Cardiac muscle cell (in vitro differentiated cells and primary cell): ENCODE data around the gene ANKRD2. TPM values are rescaled to one million over a fixed set of nuclear protein-coding genes. Genes with fewer than 3 reads are reported as not detected.
A peak's percentile ranks its signal among the peaks of the same experiment; 100 is the strongest.

Experiments
- DNase-seq, 2 donors: peaks; one replicate each; pipeline versions ENCODE4 v3.0.0 to v3.0.0-alpha.2; 2010 to 2017; ENCODE audit warnings: low read depth in 1 of 2, low spot score in 1 of 2
- H3K27ac ChIP-seq: fragments of 200-600 bp; sonication (generic); 2 replicates; pipeline ENCODE4 v1.5.1; 2016
- H3K27me3 ChIP-seq: fragments of 200-600 bp; sonication (generic); 2 replicates; pipeline ENCODE4 v1.6.0; 2016; ENCODE audit warnings: control low read depth
- H3K36me3 ChIP-seq: fragments of 200-600 bp; sonication (generic); 2 replicates; pipeline ENCODE4 v1.5.1; 2016; ENCODE audit warnings: control low read depth
- H3K4me1 ChIP-seq: fragments of 200-600 bp; sonication (generic); 2 replicates; pipeline ENCODE4 v1.8.1; 2017; ENCODE audit warnings: low read depth, mild to moderate bottlenecking, mixed run types
- H3K4me3 ChIP-seq: fragments of 200-600 bp; sonication (generic); 2 replicates; pipeline ENCODE4 v1.5.1; 2016; ENCODE audit warnings: mild to moderate bottlenecking
- H3K9me3 ChIP-seq: fragments of 200-600 bp; sonication (generic); 2 replicates; pipeline ENCODE4 v1.5.1; 2017; ENCODE audit warnings: low read depth, mild to moderate bottlenecking, control low read depth
- polyA plus RNA-seq: library from polyadenylated mRNA; unstranded; fragments of >200 nt; fragmentation: Nextera tagmentation; extraction: Ambion mirVana; gene quantifications from 2 replicates; pipeline ENCODE4 v1.2.1, GENCODE V29; 2016
- total RNA-seq: library from RNA; depleted of rRNA; stranded (reverse); fragments of >200 nt; gene quantifications from 2 replicates; pipeline ENCODE4 v1.2.3, GENCODE V29; 2016
- TF ChIP-seq, protein P1 (sequence below): IDR thresholded peaks from 2 replicates; pipeline ENCODE4 v1.5.1; 2012; ENCODE audit warnings: low read depth, mild to moderate bottlenecking, low read length

The ANKRD2 gene
- total and polyA plus RNA-seq, 2 experiments from 2014 or later = not detected

DNA sequence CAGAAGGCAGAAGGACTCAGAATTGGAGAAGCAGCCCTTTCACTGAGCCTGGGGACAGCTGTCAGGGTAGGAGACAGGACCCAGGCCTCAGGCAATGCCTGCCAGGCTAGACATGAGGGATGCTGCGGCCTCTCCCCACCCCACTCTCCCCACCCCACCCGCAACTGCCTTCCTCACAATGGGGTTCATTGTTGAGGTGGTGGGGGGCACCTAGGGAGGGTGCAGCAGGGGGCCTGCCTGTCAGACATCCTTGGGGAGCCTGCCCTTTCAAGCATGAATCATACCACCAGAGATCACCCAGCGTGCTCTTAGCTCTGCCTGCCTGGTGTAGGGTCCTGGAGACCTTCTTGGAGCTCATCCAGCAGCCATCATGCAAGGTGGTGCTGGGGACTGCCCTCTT is 16.9 kb downstream of the ANKRD2 start, which contains the start of gene C10orf62:
TSS of gene C10orf62 (plus strand) at position 243 of the 400 bp plus-strand sequence. CDS start 177 bp downstream, outside the sequence.
- no peak within 1 kb of the TSS for H3K27ac ChIP-seq
- TF ChIP-seq, protein P1, sequence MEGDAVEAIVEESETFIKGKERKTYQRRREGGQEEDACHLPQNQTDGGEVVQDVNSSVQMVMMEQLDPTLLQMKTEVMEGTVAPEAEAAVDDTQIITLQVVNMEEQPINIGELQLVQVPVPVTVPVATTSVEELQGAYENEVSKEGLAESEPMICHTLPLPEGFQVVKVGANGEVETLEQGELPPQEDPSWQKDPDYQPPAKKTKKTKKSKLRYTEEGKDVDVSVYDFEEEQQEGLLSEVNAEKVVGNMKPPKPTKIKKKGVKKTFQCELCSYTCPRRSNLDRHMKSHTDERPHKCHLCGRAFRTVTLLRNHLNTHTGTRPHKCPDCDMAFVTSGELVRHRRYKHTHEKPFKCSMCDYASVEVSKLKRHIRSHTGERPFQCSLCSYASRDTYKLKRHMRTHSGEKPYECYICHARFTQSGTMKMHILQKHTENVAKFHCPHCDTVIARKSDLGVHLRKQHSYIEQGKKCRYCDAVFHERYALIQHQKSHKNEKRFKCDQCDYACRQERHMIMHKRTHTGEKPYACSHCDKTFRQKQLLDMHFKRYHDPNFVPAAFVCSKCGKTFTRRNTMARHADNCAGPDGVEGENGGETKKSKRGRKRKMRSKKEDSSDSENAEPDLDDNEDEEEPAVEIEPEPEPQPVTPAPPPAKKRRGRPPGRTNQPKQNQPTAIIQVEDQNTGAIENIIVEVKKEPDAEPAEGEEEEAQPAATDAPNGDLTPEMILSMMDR = no peak
- no peaks in the 10 kb centered on the region for H3K36me3 ChIP-seq
- H3K4me3 ChIP-seq = no peak within 1 kb of the TSS
- H3K27me3 ChIP-seq = no peaks in the 10 kb centered on the region
- no peaks in the 10 kb centered on the region for H3K9me3 ChIP-seq
- DNase-seq = no peak
- no peaks in the 10 kb centered on the region for H3K4me1 ChIP-seq

DNA sequence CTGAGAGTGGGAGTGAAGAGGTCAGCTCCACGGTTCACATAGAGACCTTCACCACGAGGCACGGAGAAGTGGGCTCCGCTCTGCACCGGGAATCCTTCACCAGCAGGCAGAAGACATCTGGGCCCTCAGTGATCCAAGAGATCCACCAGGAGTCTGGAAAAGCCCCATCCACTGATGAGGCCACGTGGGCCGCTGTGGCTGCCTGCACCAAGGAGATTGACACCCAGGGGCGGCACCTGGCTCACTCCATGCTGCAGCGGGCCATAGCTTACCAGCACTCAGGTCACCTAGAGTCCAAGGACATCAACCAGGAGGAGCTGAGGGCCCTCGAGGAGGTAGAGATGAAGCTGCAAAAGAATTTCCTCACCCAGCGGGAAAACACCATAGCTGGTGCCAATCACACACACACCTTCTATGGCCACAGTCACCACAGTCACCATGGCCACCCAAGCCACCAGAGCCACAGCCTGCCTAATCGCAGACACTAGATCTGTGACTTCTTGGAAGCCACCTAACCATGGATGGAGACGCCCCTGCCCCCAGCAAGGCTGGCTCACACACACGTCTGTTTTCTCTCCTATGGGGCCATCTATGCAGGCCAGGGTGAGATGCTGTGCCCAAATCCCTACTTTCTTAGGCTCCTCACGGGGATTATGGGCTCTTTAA is 17.6 kb downstream of the ANKRD2 start:
- Histone ChIP-seq H3K27me3 (no peaks in the 10 kb centered on the region), H3K9me3 (no peaks in the 10 kb centered on the region), H3K27ac (no peak overlapping the region), H3K4me3 (no peak overlapping the region), H3K36me3 (no peaks in the 10 kb centered on the region), H3K4me1 (no peaks in the 10 kb centered on the region)
- DNase-seq = no peak
- TF ChIP-seq, protein P1 = no peak

- DNase-seq = no peak
- H3K9me3 ChIP-seq = no peaks in the 10 kb centered on the region
- no peak overlapping the region for H3K4me3 ChIP-seq
- H3K27ac ChIP-seq = no peak overlapping the region
- no peaks in the 10 kb centered on the region for H3K27me3 ChIP-seq
- no peaks in the 10 kb centered on the region for H3K4me1 ChIP-seq
- TF ChIP-seq, protein P1 = no peak
- no peaks in the 10 kb centered on the region for H3K36me3 ChIP-seq
Observed at GRCh38 chr10:97590748-97591495, 18.3 kb downstream of the ANKRD2 start.

- Histone ChIP-seq H3K9me3 (no peaks in the 10 kb centered on the region), H3K36me3 (no peaks in the 10 kb centered on the region), H3K4me3 (no peak overlapping the region), H3K4me1 (no peaks in the 10 kb centered on the region), H3K27me3 (no peaks in the 10 kb centered on the region), H3K27ac (no peak overlapping the region)
- TF ChIP-seq, protein P1 = no peak
- peak in 1 of 2 donors; percentile 34 for DNase-seq
Observed at GRCh38 chr10:97593421-97593820, 20.8 kb downstream of the ANKRD2 start.

DNA sequence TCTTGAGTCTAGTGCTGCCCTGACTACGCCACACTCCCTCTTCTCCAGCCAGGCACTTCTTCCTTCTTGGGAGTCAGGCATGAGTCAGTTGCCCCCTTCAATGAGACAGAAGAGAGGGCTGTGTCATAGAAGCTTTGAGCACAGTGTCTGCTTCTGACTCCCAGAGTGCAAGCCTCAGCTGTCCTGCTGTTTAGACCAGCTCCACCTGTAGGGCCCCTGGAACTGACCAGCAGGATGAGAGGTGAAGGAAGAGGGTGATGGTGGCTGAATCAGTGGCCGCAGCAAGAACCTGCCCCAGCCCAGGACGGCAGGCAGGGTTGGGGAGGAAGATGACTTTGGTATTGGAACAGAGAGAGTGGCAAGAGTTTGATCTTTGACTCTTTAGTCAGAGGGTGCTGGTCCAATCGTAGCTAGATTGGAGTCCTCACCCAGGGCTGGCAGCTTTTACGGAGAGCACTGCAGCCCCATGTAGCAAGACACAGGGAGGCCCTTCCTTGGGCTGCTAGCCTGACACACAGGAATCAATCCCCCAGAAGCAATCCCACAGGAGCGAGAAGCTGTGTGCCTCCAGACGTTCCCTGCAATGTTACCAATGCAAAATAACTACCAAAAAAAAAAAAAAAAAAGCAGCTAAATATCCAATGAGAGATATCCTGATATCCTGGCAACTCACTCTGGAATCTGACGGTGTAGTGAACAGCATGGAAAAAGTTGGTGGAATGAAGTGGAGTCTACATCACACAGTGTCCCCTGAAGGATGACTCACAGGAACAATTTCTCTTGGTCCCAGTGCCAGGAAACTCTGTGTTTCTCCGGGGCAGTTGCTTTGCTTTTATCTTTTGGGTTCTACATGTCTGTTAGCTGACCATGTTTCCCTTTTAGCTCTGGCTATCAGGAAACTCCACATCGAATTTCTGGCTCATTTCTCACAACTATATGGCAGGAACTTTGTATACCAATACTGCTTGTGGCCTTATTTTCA is 23.8 kb downstream of the ANKRD2 start:
- Histone ChIP-seq H3K36me3 (no peaks in the 10 kb centered on the region), H3K27ac (no peak overlapping the region), H3K4me3 (no peak overlapping the region), H3K4me1 (no peaks in the 10 kb centered on the region), H3K9me3 (no peaks in the 10 kb centered on the region), H3K27me3 (no peaks in the 10 kb centered on the region)
- TF ChIP-seq, protein P1 = no peak
- peak in 1 of 2 donors; percentile 92 for DNase-seq
